Liver (tissue), 9 donors: ENCODE measurements around the gene PRSS57. TPM values are rescaled to one million over a fixed set of nuclear protein-coding genes. Genes with fewer than 3 reads are reported as not detected.

Experiments used
- DNase-seq: peaks from one replicate; pipeline ENCODE4 v3.0.0-alpha.2; 2017; ENCODE audit warnings: low spot score
- H3K27ac ChIP-seq, 2 donors: one replicate each; pipeline ENCODE4 v1.7.0; 2013; ENCODE audit warnings: inconsistent platforms in 2 of 2, low read length in 2 of 2, control low read depth in 1 of 2, low read depth in 1 of 2, mild to moderate bottlenecking in 1 of 2
- H3K27me3 ChIP-seq, 4 donors: one replicate each; pipeline versions ENCODE4 v1.6.1 to v1.7.0; 2013; ENCODE audit warnings: low read length in 3 of 4, inconsistent platforms in 1 of 4, mild to moderate bottlenecking in 1 of 4, moderate library complexity in 1 of 4; ENCODE audit not compliant: control insufficient read depth in 4 of 4, insufficient read depth in 4 of 4
- H3K36me3 ChIP-seq, 4 donors: one replicate each; pipeline versions ENCODE4 v1.6.1 to v1.7.0; 2013; ENCODE audit warnings: low read length in 3 of 4, mild to moderate bottlenecking in 3 of 4, low read depth in 1 of 4, moderate library complexity in 1 of 4; ENCODE audit not compliant: control insufficient read depth in 4 of 4, insufficient read depth in 3 of 4
- H3K4me1 ChIP-seq, 4 donors: one replicate each; pipeline versions ENCODE4 v1.6.1 to v1.7.0; 2013; ENCODE audit warnings: low read length in 3 of 4, mild to moderate bottlenecking in 3 of 4, moderate library complexity in 1 of 4; ENCODE audit not compliant: control insufficient read depth in 4 of 4, insufficient read depth in 4 of 4
- H3K4me3 ChIP-seq, 3 donors: one replicate each; pipeline versions ENCODE4 v1.6.1 to v1.7.0; 2013; ENCODE audit warnings: low read length in 3 of 3, control low read depth in 1 of 3, low read depth in 1 of 3, mild to moderate bottlenecking in 1 of 3
- H3K9ac ChIP-seq, 2 donors: one replicate each; pipeline ENCODE4 v1.7.0; 2013; ENCODE audit warnings: low read length in 2 of 2, mild to moderate bottlenecking in 2 of 2, moderate library complexity in 2 of 2, control low read depth in 1 of 2, low read depth in 1 of 2
- H3K9me3 ChIP-seq, 4 donors: one replicate each; pipeline versions ENCODE4 v1.6.1 to v1.7.0; 2013; ENCODE audit warnings: low read length in 3 of 4; ENCODE audit not compliant: control insufficient read depth in 4 of 4
- CTCF ChIP-seq: fragments of 150-350 bp; IDR thresholded peaks from 2 replicates; pipeline ENCODE4 v1.5.1; 2017; ENCODE audit warnings: improper control_type of control experiment, low read depth, low read length; ENCODE audit not compliant: missing input control
- EGR1 ChIP-seq, 2 donors: IDR thresholded peaks; 2 replicates each; pipeline ENCODE4 v1.6.1; 2016 to 2018; ENCODE audit warnings: antibody characterized with exemption in 2 of 2, low read depth in 2 of 2
- FOXA2 ChIP-seq: IDR thresholded peaks from 2 replicates; pipeline ENCODE4 v1.6.1; 2016; ENCODE audit warnings: antibody characterized with exemption
- GABPA ChIP-seq, 2 donors: IDR thresholded peaks in 1 of 2; conservative IDR thresholded peaks in 1 of 2; 2 replicates each; pipeline ENCODE4 v1.6.1; 2016; ENCODE audit warnings: antibody characterized with exemption in 2 of 2, mild to moderate bottlenecking in 1 of 2, moderate library complexity in 1 of 2
- NR2F2 ChIP-seq: IDR thresholded peaks from 2 replicates; pipeline ENCODE4 v1.6.1; 2016; ENCODE audit warnings: antibody characterized with exemption
- RAD21 ChIP-seq, 2 donors: IDR thresholded peaks; 2 replicates each; pipeline ENCODE4 v1.6.1; 2016; ENCODE audit warnings: antibody characterized with exemption in 2 of 2, mild to moderate bottlenecking in 2 of 2
- REST ChIP-seq: IDR thresholded peaks from 2 replicates; pipeline ENCODE4 v1.6.1; 2016; ENCODE audit warnings: antibody characterized with exemption, mild to moderate bottlenecking
- RXRA ChIP-seq, 2 donors: IDR thresholded peaks; 2 replicates each; pipeline ENCODE4 v1.6.1; 2017 to 2018; ENCODE audit warnings: antibody characterized with exemption in 2 of 2, mild to moderate bottlenecking in 1 of 2
- SP1 ChIP-seq: IDR thresholded peaks from 2 replicates; pipeline ENCODE4 v1.6.1; 2018; ENCODE audit warnings: antibody characterized with exemption, mild to moderate bottlenecking
- TAF1 ChIP-seq: conservative IDR thresholded peaks from 2 replicates; pipeline ENCODE4 v1.6.1; 2016; ENCODE audit warnings: antibody characterized with exemption, mild to moderate bottlenecking
- YY1 ChIP-seq: IDR thresholded peaks from 2 replicates; pipeline ENCODE4 v1.6.1; 2016; ENCODE audit warnings: antibody characterized with exemption, mild to moderate bottlenecking
- ZBTB33 ChIP-seq: IDR thresholded peaks from 2 replicates; pipeline ENCODE4 v1.6.1; 2016; ENCODE audit warnings: antibody characterized with exemption
- WGBS: extraction: QIAGEN DNeasy Blood & Tissue Kit; methylation state at CpG from one replicate; pipeline ENCODE4 v1.1.7; 2013; 5-methylcytosine and 5-hydroxymethylcytosine counted together
- polyA plus RNA-seq, 2 donors: library from polyadenylated mRNA; stranded (reverse) in 1 of 2; unstranded in 1 of 2; fragments of 200-250 nt in 1 of 2; fragments of >200 nt in 1 of 2; fragmentation: Nextera tagmentation in 1 of 2; extraction: Ambion mirVana in 1 of 2; gene quantifications; one replicate each; pipeline versions ENCODE4 v1.2.1 to v1.2.3, GENCODE V29; 2013 to 2015
- total RNA-seq, 2 donors: library from RNA; depleted of rRNA; stranded (reverse); fragments of >200 nt; gene quantifications; one replicate each; pipeline ENCODE4 v1.2.3, GENCODE V29; 2014
- TF ChIP-seq, protein P1 (sequence below): IDR thresholded peaks from 2 replicates; pipeline ENCODE4 v1.6.1; 2016; ENCODE audit warnings: antibody characterized with exemption
- donor health status: healthy.
- donor health status: healthy.
- donor health status: healthy.
- donor health status: healthy.
- donor health status: healthy.

Gene PRSS57
- total and polyA plus RNA-seq, 4 donors, result 0.10 to 12.1 TPM; not detected in 2

- no peak for DNase-seq
- Histone ChIP-seq H3K27me3 (no peaks in the 10 kb centered on the region), H3K9me3 (no peaks in the 10 kb centered on the region), H3K36me3 (peaks cover 6 to 56% (median 27%) of the 10 kb centered on the region in 4 donors), H3K27ac (no peak overlapping the region), H3K9ac (no peak overlapping the region), H3K4me1 (no peaks in the 10 kb centered on the region), H3K4me3 (no peak overlapping the region)
- WGBS, result 96% methylated on average over 52 of the region's 52 CpGs
- TF ChIP-seq GABPA (IDR thresholded peaks at IDR 0.05 in 1 of 2, conservative IDR thresholded peaks at IDR 0.05 in 1 of 2), result no peak
- TF ChIP-seq REST, result no peak
- no peak for TF ChIP-seq ZBTB33
- TF ChIP-seq FOXA2, result no peak
- no peak for TF ChIP-seq RAD21 (IDR thresholded peaks at IDR 0.05)
- TF ChIP-seq CTCF, result no peak
- TF ChIP-seq TAF1, result no peak
- TF ChIP-seq YY1, result no peak
- no peak for TF ChIP-seq SP1
- no peak for TF ChIP-seq EGR1 (IDR thresholded peaks at IDR 0.05; ENCODE audit: low read depth in 2 of 2)
- TF ChIP-seq, protein P1, sequence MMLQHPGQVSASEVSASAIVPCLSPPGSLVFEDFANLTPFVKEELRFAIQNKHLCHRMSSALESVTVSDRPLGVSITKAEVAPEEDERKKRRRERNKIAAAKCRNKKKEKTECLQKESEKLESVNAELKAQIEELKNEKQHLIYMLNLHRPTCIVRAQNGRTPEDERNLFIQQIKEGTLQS, result no peak
These were observed 47.5 kb downstream of the PRSS57 start for GRCh38 chr19:647566-648284.

DNA sequence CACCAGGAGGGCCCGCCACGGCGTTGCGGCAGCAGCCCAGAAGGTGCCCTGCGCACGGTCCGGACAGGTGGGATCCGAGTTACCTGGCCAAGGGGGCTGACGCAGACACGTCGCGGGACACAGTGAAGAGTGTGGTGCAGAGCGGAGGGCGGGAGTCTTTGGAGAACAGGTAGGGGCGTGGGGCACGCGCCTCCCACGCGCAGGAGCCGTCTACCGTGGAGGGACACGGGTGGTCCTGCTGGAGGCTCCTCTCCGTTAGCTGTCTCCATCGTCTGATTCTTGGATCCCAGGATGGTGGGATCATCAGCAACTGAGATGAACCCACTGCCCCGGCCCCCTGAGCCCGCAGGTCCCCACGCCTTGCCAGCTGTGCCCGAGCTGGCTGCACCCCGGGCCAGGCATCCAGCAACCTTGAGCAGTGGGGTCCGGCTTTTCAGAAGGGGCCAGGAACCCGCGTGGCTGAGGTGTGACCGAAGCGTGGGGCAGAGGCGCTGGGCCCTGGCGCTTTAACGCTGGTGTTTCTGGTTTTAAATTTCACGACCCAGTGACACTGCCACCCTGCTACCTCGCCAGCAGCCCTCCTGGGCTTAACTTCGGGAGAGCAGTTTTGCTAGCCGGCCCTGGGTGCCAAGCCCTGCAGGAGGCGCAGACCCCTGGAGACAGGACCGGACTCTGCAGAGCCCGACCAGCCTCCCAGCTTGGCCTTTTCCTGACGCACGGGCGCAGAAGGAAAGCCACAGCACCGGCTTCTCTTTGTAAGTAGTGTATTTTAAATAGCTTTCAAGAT is 48.3 kb downstream of the PRSS57 start:
- DNase-seq, result no peak
- Histone ChIP-seq H3K4me1 (no peaks in the 10 kb centered on the region), H3K27me3 (no peaks in the 10 kb centered on the region), H3K4me3 (no peak overlapping the region), H3K9me3 (no peaks in the 10 kb centered on the region), H3K27ac (no peak overlapping the region), H3K36me3 (peaks cover 6 to 49% (median 26%) of the 10 kb centered on the region in 4 donors), H3K9ac (no peak overlapping the region)
- 97% methylated on average over 48 of the region's 48 CpGs for WGBS
- TF ChIP-seq RXRA (IDR thresholded peaks at IDR 0.05) (no peak), GABPA (IDR thresholded peaks at IDR 0.05 in 1 of 2, conservative IDR thresholded peaks at IDR 0.05 in 1 of 2) (no peak), ZBTB33 (no peak), NR2F2 (no peak), EGR1 (IDR thresholded peaks at IDR 0.05; ENCODE audit: low read depth in 2 of 2) (no peak), CTCF (no peak), FOXA2 (no peak)
- TF ChIP-seq, protein P1, result no peak
